ENCODE measurements around the gene RTN4. TPM values are rescaled to one million over a fixed set of nuclear protein-coding genes. Genes with fewer than 3 reads are reported as not detected.

The RTN4 gene
- total RNA-seq, 1 donor from 2014 or later = 384 TPM

- TF ChIP-seq, protein P1, sequence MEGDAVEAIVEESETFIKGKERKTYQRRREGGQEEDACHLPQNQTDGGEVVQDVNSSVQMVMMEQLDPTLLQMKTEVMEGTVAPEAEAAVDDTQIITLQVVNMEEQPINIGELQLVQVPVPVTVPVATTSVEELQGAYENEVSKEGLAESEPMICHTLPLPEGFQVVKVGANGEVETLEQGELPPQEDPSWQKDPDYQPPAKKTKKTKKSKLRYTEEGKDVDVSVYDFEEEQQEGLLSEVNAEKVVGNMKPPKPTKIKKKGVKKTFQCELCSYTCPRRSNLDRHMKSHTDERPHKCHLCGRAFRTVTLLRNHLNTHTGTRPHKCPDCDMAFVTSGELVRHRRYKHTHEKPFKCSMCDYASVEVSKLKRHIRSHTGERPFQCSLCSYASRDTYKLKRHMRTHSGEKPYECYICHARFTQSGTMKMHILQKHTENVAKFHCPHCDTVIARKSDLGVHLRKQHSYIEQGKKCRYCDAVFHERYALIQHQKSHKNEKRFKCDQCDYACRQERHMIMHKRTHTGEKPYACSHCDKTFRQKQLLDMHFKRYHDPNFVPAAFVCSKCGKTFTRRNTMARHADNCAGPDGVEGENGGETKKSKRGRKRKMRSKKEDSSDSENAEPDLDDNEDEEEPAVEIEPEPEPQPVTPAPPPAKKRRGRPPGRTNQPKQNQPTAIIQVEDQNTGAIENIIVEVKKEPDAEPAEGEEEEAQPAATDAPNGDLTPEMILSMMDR (conservative IDR thresholded peaks at IDR 0.05; ENCODE audit: low read depth, low read length) = no peak
- no peak overlapping the region for H3K4me3 ChIP-seq (ENCODE audit: low read depth, low read length)
Observed at GRCh38 chr2:54927751-54928615, 122.3 kb downstream of the RTN4 start.

GRCh38 chr2:54927085-54927750 lies 123.0 kb downstream of the RTN4 start:
- DNase-seq (ENCODE audit: low read depth) = no peak
- TF ChIP-seq, protein P1 (conservative IDR thresholded peaks at IDR 0.05; ENCODE audit: low read depth, low read length) = no peak
- H3K4me3 ChIP-seq (ENCODE audit: low read depth, low read length) = no peak overlapping the region

More at GRCh38 chr2:54927751-54928615, 122.3 kb downstream of the RTN4 start:
- DNase-seq (ENCODE audit: low read depth) = no peak

DNA sequence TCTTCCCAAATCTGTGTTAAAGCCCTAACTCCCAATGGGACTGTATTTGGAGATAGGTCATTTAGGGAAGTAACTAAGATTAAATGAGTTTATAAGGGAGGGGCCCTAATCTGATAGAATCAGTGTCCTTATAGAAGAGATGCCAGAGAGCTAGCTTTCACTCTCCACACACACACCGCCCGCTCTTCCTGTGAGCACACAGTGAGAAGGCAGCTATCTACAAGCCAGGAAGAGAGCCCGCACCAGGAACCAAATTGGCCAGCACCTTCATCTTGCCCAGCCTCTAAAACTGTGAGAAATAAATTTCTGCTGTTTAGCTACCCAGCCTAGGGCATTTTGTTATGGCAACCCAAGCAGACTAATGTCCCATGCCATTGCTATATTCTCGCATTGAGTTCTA lies 125.2 kb downstream of the RTN4 start:
- TF ChIP-seq, protein P1 (conservative IDR thresholded peaks at IDR 0.05; ENCODE audit: low read depth, low read length) = no peak
- no peak for DNase-seq (ENCODE audit: low read depth)
- H3K4me3 ChIP-seq (ENCODE audit: low read depth, low read length) = no peak overlapping the region

- no peak for DNase-seq (ENCODE audit: low read depth)
- H3K4me3 ChIP-seq (ENCODE audit: low read depth, low read length) = no peak overlapping the region
- TF ChIP-seq, protein P1 (conservative IDR thresholded peaks at IDR 0.05; ENCODE audit: low read depth, low read length) = no peak
Observed at GRCh38 chr2:54924121-54924520, 126.1 kb downstream of the RTN4 start.

Other genes with a start within 250 kb of the RTN4 start
- gene CLHC1, start 181.8 kb upstream of the RTN4 start, total RNA-seq = 3.8 and 8.6 TPM in 2 replicates
- gene RPS27A, start 182.2 kb upstream of the RTN4 start, total RNA-seq = 2,460 and 3,784 TPM in 2 replicates
- gene MTIF2, start 218.8 kb upstream of the RTN4 start, total RNA-seq = 22.7 and 27.8 TPM in 2 replicates